ENCODE measurements around the gene XG. TPM values are rescaled to one million over a fixed set of nuclear protein-coding genes. Genes with fewer than 3 reads are reported as not detected.
"Not testable (repeated sequence)": the region's sequence is repeated elsewhere in the genome, so short reads cannot be mapped to it uniquely, and the experiment has no call there.

XG gene
- total RNA-seq, 4 donors from 2014 or later, result 0.41 TPM; not detected in 3

DNA sequence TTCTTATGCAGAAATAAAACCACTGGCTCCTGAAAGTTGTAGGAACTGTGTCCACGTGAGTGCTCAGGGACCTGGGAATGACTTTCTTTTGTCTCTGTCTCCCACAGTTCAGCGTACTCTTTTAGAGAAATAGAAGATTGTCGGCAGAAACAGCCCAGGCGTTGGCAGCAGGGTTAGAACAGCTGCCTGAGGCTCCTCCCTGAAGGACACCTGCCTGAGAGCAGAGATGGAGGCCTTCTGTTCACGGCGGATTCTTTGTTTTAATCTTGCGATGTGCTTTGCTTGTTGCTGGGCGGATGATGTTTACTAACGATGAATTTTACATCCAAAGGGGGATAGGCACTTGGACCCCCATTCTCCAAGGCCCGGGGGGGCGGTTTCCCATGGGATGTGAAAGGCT is 11.2 kb upstream of the XG start:
- H3K36me3 ChIP-seq, result peaks cover 0 to 27% (median 13%) of the 10 kb centered on the region in 4 donors
- TF ChIP-seq POLR2A (IDR thresholded peaks at IDR 0.05) (no peak), POLR2AphosphoS5 (IDR thresholded peaks at IDR 0.05) (no peak), EP300 (IDR thresholded peaks at IDR 0.05; ENCODE audit: low read depth) (no peak)
- TF ChIP-seq, protein P1, sequence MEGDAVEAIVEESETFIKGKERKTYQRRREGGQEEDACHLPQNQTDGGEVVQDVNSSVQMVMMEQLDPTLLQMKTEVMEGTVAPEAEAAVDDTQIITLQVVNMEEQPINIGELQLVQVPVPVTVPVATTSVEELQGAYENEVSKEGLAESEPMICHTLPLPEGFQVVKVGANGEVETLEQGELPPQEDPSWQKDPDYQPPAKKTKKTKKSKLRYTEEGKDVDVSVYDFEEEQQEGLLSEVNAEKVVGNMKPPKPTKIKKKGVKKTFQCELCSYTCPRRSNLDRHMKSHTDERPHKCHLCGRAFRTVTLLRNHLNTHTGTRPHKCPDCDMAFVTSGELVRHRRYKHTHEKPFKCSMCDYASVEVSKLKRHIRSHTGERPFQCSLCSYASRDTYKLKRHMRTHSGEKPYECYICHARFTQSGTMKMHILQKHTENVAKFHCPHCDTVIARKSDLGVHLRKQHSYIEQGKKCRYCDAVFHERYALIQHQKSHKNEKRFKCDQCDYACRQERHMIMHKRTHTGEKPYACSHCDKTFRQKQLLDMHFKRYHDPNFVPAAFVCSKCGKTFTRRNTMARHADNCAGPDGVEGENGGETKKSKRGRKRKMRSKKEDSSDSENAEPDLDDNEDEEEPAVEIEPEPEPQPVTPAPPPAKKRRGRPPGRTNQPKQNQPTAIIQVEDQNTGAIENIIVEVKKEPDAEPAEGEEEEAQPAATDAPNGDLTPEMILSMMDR (IDR thresholded peaks at IDR 0.05), result no peak
- no peaks in the 10 kb centered on the region for H3K27me3 ChIP-seq
- DNase-seq, result no peak
- WGBS, 2 donors (ENCODE audit: low coverage in 1 of 2), result 92 to 100% methylated on average over 4 to 11 of the region's 11 CpGs
- H3K4me1 ChIP-seq, result no peaks in the 10 kb centered on the region
- H3K9me3 ChIP-seq, result no peaks in the 10 kb centered on the region
- no peak overlapping the region for H3K27ac ChIP-seq
- H3K4me3 ChIP-seq, result no peak overlapping the region
- in situ Hi-C loops (cut with MboI; ENCODE audit: low pct_ligation_motif_present in 1 of 4, low pct_unique_long_range_greater_than_20kb in 1 of 4, low sequenced_read_pairs in 3 of 4) (no loop called here), intact Hi-C loops (cut with DNase I; ENCODE audit: low total_unique reads) (no loop called here)

DNA sequence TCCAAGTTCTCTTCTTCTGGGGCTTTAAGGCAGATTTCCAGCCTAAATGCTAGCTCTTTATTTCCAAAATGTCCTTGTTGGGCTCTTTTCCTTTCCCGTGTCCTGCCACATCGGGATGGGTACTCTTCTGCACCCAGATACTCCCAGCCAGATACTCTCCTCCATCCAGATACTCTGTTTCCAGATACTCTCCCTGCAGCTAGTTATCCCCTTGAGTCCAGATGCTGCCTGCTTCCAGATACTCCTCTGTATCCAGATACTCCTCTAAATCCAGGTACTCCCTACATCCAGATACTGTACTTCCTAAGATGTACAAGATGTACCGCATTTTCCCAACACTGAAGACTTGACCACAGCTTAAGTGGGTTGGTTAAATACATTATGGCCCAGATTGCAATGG is 10.5 kb upstream of the XG start:
- no peak overlapping the region for H3K4me3 ChIP-seq
- intact Hi-C loops (cut with DNase I; ENCODE audit: low total_unique reads) (no loop called here), in situ Hi-C loops (cut with MboI; ENCODE audit: low pct_ligation_motif_present in 1 of 4, low pct_unique_long_range_greater_than_20kb in 1 of 4, low sequenced_read_pairs in 3 of 4) (no loop called here)
- H3K27me3 ChIP-seq, result no peaks in the 10 kb centered on the region
- DNase-seq, result no peak
- no peak for TF ChIP-seq POLR2A (IDR thresholded peaks at IDR 0.05)
- TF ChIP-seq, protein P1 (IDR thresholded peaks at IDR 0.05), result no peak
- no peak for TF ChIP-seq EP300 (IDR thresholded peaks at IDR 0.05; ENCODE audit: low read depth)
- H3K27ac ChIP-seq, result no peak overlapping the region
- no peaks in the 10 kb centered on the region for H3K9me3 ChIP-seq
- no peaks in the 10 kb centered on the region for H3K4me1 ChIP-seq
- peaks cover 0 to 27% (median 13%) of the 10 kb centered on the region in 4 donors for H3K36me3 ChIP-seq
- WGBS, 2 donors (ENCODE audit: low coverage in 1 of 2), result 97 to 100% methylated on average over 3 of the region's 3 CpGs

DNA sequence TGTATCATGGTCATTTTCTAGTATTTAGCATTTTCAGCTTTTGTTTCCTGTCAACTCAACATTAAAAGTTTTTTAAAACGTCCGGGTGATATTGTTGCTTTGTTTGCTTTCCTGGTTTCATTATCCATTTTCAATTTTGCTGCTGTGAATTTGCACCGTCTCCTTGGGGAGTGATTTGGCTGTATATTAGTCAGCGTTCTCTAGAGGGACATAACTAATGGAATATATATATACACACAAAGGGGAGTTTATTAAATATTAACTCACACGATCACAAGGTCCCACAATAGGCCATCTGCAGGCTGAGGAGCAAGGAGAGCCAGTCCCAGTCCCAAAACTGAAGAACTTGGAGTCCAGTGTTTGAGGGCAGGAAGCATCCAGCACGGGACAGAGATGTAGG is 5.6 kb upstream of the XG start:
- H3K4me1 ChIP-seq; H3K36me3 ChIP-seq; DNase-seq; H3K27ac ChIP-seq; H3K9me3 ChIP-seq; H3K27me3 ChIP-seq; intact Hi-C loops (cut with DNase I; ENCODE audit: low total_unique reads); in situ Hi-C loops (cut with MboI; ENCODE audit: low pct_ligation_motif_present in 1 of 4, low pct_unique_long_range_greater_than_20kb in 1 of 4, low sequenced_read_pairs in 3 of 4); H3K4me3 ChIP-seq: not testable (repeated sequence)
- 23 to 46% methylated on average over 4 to 6 of the region's 6 CpGs for WGBS, 2 donors (ENCODE audit: low coverage in 1 of 2)

DNA sequence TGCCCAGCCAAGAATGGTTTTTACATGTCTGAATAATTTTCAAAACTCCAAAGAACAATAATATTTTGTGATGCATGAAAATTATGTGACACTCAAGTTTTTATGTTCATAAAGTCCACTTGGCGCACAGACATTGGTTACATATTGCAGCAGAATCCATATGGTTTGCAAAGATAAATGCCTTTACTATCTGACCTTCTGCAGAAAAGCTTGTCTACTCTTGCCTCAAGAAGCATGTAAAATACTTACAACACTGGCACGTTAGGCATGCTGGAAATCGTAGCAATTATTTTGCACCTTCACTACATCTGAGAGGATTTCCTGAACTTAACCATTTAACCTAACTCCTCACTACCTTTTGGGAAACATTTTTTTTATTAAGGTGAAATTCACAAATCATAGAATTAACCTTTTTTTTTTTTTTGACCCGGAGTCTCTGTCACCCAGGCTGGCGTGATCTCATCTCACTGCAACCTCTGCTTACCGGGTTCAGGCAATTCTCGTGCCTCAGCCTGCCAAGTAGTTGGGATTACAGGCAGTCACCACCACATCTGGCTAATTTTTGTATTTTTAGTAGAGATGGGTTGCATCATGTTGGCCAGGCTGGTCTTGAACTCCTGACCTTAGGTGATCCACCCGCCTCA is 3.5 kb upstream of the XG start:
- WGBS, 2 donors (ENCODE audit: low coverage in 1 of 2), result 77 to 81% methylated on average over 4 to 8 of the region's 8 CpGs
- H3K4me3 ChIP-seq, result no peak overlapping the region
- no peaks in the 10 kb centered on the region for H3K9me3 ChIP-seq
- no peaks in the 10 kb centered on the region for H3K27me3 ChIP-seq
- in situ Hi-C loops (cut with MboI; ENCODE audit: low pct_ligation_motif_present in 1 of 4, low pct_unique_long_range_greater_than_20kb in 1 of 4, low sequenced_read_pairs in 3 of 4) (no loop called here), intact Hi-C loops (cut with DNase I; ENCODE audit: low total_unique reads) (no loop called here)
- TF ChIP-seq POLR2A (IDR thresholded peaks at IDR 0.05) (no peak), EP300 (IDR thresholded peaks at IDR 0.05; ENCODE audit: low read depth) (no peak), POLR2AphosphoS5 (IDR thresholded peaks at IDR 0.05) (no peak)
- TF ChIP-seq, protein P1 (IDR thresholded peaks at IDR 0.05), result no peak
- no peaks in the 10 kb centered on the region for H3K36me3 ChIP-seq
- no peaks in the 10 kb centered on the region for H3K4me1 ChIP-seq
- DNase-seq, result no peak
- H3K27ac ChIP-seq, result no peak overlapping the region

DNA sequence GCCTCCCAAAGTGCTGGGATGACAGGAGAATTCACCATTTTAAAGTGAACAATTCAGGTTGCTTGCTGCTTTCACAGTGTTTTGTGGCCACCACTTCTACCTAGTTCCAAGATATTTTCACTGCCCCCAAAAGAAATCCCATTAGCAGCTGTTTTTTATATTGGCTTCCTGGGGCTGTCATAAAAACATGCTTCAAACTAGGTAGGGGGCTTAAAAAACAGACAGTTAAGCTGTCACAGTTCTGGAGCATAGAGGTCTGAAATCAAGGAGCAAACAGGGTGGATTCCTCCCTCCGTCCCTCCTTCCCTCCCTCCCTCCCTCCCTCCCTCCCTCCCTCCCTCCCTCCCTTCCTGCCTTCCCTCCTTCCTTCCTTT is 3.0 kb upstream of the XG start:
- Histone ChIP-seq H3K36me3 (no peaks in the 10 kb centered on the region), H3K27me3 (no peaks in the 10 kb centered on the region), H3K4me3 (no peak overlapping the region), H3K27ac (no peak overlapping the region), H3K4me1 (no peaks in the 10 kb centered on the region), H3K9me3 (no peaks in the 10 kb centered on the region)
- intact Hi-C loops (cut with DNase I; ENCODE audit: low total_unique reads), result no loop called here
- in situ Hi-C loops (cut with MboI; ENCODE audit: low pct_ligation_motif_present in 1 of 4, low pct_unique_long_range_greater_than_20kb in 1 of 4, low sequenced_read_pairs in 3 of 4), result no loop called here
- TF ChIP-seq POLR2A (IDR thresholded peaks at IDR 0.05), result no peak
- no peak for DNase-seq
- WGBS, 2 donors (ENCODE audit: low coverage in 1 of 2), result 35% methylated on average over 1 of the region's 1 CpG; no CpG with 5 or more reads in 1 of the 2 donors

Data from transverse colon (tissue), 4 donors.